ENCODE data around the gene CCN5. TPM values are rescaled to one million over a fixed set of nuclear protein-coding genes. Genes with fewer than 3 reads are reported as not detected.

The CCN5 gene
- total RNA-seq, 2 donors from 2014 or later = 0.84 to 2.9 TPM

DNA sequence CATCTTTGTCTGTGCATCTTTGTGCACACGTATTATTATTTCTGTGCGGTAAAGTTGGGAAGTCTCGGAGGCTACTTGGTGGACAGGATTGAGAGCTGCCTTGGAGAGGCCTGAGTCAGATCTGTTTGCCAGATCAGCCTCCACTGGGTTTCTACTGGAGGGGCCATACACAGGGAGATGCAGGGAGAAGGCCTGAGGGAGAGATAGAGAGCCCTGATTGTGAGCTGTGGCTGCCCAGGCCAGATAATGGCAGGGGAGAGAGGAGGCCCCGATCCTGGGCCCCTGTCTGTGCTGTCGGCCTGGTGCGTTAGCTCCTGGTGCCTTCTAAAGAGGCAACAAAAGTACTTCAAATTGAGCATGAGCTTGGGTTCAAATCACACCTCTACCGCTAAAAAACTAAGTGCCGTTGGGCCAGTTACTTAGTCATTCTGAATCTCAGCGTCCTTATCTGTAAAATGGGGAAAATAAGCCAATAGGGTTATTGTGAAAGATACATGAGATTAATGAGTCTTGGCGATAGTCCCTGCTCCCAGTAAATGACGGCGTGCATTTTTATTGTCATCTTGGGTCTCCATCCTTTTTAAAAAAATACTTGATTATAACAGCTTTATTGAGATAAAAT is 36.1 kb upstream of the CCN5 start:
- Histone ChIP-seq H3K36me3 (no peaks in the 10 kb centered on the region), H3K4me1 (no peaks in the 10 kb centered on the region), H3K27ac (no peak overlapping the region), H3K4me3 (no peak overlapping the region), H3K9me3 (no peaks in the 10 kb centered on the region), H3K27me3 (no peaks in the 10 kb centered on the region), H3K9ac (ENCODE audit: low read depth in 2 of 2, low read length in 2 of 2) (no peak overlapping the region)
- intact Hi-C loops (cut with DNase I) = no loop called here
- TF ChIP-seq, protein P1, sequence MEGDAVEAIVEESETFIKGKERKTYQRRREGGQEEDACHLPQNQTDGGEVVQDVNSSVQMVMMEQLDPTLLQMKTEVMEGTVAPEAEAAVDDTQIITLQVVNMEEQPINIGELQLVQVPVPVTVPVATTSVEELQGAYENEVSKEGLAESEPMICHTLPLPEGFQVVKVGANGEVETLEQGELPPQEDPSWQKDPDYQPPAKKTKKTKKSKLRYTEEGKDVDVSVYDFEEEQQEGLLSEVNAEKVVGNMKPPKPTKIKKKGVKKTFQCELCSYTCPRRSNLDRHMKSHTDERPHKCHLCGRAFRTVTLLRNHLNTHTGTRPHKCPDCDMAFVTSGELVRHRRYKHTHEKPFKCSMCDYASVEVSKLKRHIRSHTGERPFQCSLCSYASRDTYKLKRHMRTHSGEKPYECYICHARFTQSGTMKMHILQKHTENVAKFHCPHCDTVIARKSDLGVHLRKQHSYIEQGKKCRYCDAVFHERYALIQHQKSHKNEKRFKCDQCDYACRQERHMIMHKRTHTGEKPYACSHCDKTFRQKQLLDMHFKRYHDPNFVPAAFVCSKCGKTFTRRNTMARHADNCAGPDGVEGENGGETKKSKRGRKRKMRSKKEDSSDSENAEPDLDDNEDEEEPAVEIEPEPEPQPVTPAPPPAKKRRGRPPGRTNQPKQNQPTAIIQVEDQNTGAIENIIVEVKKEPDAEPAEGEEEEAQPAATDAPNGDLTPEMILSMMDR (IDR thresholded peaks at IDR 0.05) = no peak
- no peak for DNase-seq

DNA sequence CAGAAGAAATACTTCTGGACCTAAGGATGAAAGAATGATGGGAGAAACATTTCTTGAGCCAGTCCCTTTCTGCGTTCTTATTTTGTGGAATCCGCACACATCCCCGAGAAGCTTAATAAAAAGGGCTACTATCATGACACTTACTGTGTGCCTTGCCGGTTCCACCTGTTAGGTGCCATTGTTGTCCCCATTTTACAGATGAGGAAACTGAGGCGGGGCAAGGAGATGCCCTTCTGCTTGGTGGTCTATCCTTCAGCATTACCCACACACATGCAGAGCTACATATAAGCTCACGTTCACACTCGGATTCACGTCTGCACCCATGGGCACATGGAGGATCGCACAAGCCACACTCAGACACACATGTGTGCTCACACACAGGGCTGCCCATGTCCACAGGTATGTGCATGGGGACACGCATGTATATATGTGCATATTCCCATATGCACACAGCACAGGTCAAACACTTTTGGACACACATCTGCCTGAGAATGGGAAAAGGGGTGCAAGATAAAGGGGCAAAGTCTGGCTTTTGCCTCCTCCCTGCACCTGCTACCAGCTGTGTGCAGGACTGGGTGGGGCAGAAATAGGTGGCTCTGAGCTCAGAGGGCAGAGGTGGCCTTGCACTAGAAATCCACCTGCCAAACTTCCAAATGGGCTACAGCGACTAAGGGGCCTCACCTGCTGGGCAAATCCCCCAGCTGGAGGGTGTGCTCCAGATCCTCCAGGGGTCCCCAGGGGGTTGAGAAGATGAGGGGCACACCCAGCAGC is 33.2 kb upstream of the CCN5 start:
- no peaks in the 10 kb centered on the region for H3K27me3 ChIP-seq
- no peak overlapping the region for H3K27ac ChIP-seq
- H3K9ac ChIP-seq (ENCODE audit: low read depth in 2 of 2, low read length in 2 of 2) = no peak overlapping the region
- TF ChIP-seq, protein P1 (IDR thresholded peaks at IDR 0.05) = no peak
- H3K9me3 ChIP-seq = no peaks in the 10 kb centered on the region
- intact Hi-C loops (cut with DNase I) = loop anchor here (10.0 kb wide), 1 partner anchor 467 kb away; the partner anchor contains the start of gene OSER1
- DNase-seq = no peak
- H3K36me3 ChIP-seq = no peaks in the 10 kb centered on the region
- H3K4me3 ChIP-seq = no peak overlapping the region
- H3K4me1 ChIP-seq = no peaks in the 10 kb centered on the region

DNA sequence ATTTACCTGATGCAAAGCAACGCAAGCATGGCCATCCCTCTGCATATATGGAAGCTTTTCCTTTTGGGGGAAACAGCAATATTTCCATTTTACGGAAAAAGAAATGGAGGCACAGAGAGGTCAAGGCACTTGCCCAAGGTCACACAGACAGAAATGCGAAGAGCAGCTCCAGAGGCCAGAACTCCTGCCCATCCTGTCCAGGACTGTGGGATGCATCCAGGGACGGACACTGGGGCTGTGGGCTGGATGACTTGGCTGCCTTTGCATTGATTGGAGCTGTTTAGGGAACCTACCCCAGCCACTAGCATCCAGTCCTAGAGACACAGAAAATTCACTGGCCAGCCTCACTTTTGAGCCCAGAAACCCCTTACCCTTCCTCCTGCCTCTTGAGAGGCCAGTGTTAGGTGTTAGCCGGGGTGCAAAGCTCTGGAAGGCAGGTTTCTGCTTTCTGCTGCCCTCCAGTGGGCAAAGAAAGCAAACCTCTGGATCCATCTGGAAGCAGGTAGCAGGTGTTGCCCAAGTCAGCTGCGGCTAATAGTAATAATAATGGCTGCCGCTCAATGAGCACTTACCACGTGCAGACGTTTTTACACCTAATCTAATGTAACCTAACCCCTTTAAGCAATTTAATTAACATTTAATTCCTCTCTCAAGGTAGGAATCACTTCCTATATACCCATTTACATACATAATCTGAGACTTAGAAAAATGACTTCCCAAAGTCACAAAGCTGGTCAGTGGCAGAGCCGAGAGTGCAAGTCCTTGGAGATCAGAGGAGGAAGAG is 31.7 kb upstream of the CCN5 start:
- Histone ChIP-seq H3K9me3 (no peaks in the 10 kb centered on the region), H3K27me3 (no peaks in the 10 kb centered on the region), H3K4me1 (no peaks in the 10 kb centered on the region), H3K36me3 (no peaks in the 10 kb centered on the region), H3K4me3 (no peak overlapping the region), H3K27ac (no peak overlapping the region), H3K9ac (ENCODE audit: low read depth in 2 of 2, low read length in 2 of 2) (no peak overlapping the region)
- TF ChIP-seq, protein P1 (IDR thresholded peaks at IDR 0.05) = peak; percentile 56
- intact Hi-C loops (cut with DNase I) = loop anchor here (10.0 kb wide), 1 partner anchor 469 kb away; the partner anchor contains the start of gene OSER1
- DNase-seq = peak; percentile 56

DNA sequence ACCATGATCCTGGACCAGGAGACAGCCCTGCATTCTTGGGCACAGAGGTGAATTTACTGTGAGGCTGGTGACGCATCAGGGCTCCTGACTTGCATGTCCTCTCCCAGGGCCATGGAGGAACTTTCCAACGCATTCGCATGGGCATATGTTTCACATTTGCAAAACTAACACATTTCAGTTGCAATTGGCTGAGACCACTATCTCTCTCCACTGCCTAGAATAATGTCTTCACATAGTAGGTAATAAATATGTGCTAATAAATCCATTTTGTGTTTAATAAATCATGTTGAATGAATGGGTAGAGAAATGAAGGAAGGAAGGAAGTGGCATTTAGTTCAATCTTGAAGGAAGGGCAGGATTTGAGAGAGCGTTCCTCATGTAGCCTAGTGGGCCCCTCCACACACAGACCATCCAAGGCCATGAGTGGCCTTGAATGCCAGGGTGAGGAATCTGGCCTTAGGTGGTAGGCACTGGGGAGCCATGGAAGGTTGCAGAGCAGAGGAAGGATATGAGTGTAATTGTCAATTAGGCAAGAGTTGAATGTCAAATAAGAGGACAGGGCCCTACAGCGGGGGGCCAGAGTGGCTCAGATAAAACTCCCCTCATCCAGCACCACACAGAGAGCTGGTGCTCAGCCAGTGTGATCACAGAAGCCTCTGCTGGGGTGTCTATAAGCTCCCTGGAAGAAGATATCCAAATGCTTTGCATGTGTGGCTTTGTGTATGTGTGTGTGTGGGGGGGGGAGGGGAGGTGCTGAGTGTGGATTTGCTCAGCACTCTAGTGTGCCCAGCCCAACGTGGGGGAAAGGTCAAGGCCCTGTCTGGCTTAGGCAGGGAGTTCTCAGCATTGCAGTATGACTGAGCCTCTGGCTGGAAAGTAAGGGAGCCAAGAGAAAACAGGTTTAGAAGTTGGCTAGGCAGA is 30.9 kb upstream of the CCN5 start:
- H3K4me3 ChIP-seq = no peak overlapping the region
- TF ChIP-seq, protein P1 (IDR thresholded peaks at IDR 0.05) = no peak
- intact Hi-C loops (cut with DNase I) = loop anchor here (10.0 kb wide), 1 partner anchor 470 kb away; the partner anchor contains the start of gene OSER1
- no peaks in the 10 kb centered on the region for H3K4me1 ChIP-seq
- no peak for DNase-seq
- no peaks in the 10 kb centered on the region for H3K27me3 ChIP-seq
- no peak overlapping the region for H3K27ac ChIP-seq
- no peak overlapping the region for H3K9ac ChIP-seq (ENCODE audit: low read depth in 2 of 2, low read length in 2 of 2)
- H3K9me3 ChIP-seq = no peaks in the 10 kb centered on the region
- no peaks in the 10 kb centered on the region for H3K36me3 ChIP-seq

Data from colonic mucosa (tissue), 4 donors.